ENCODE data around the gene LHX2. TPM values are rescaled to one million over a fixed set of nuclear protein-coding genes. Genes with fewer than 3 reads are reported as not detected.
A peak's percentile ranks its signal among the peaks of the same experiment; 100 is the strongest.

The LHX2 gene
- total RNA-seq, 2 donors from 2014 or later, result 0.38 TPM; not detected in 1

GRCh38 chr9:124021385-124021769 lies 9.8 kb downstream of the LHX2 start:
- ATAC-seq (no peak), DNase-seq (no peak)
- intact Hi-C loops (cut with DNase I), result loop anchor here in 1 of 2 donors (10.0 kb wide), 1 partner anchor 467 kb away; no protein-coding TSS in a partner anchor

GRCh38 chr9:124022201-124023121 lies 10.9 kb downstream of the LHX2 start:
- ATAC-seq, result no peak

GRCh38 chr9:124024107-124024506 lies 12.5 kb downstream of the LHX2 start:
- intact Hi-C loops (cut with DNase I), result loop anchor here in 1 of 2 donors (10.0 kb wide), 1 partner anchor 469 kb away; no protein-coding TSS in a partner anchor
- no peak for ATAC-seq
- DNase-seq, result no peak

More at GRCh38 chr9:124022201-124023121, 10.9 kb downstream of the LHX2 start:
- intact Hi-C loops (cut with DNase I), result loop anchor here in 1 of 2 donors (10.0 kb wide), 1 partner anchor 468 kb away; no protein-coding TSS in a partner anchor
- no peak for DNase-seq

GRCh38 chr9:124029617-124030016 lies 18.0 kb downstream of the LHX2 start:
- intact Hi-C loops (cut with DNase I), result loop anchor here in 1 of 2 donors (10.0 kb wide), 1 partner anchor 475 kb away; no protein-coding TSS in a partner anchor
- no peak for DNase-seq
- no peak for ATAC-seq

GRCh38 chr9:124030969-124031451 lies 19.4 kb downstream of the LHX2 start:
- ATAC-seq (no peak), DNase-seq (no peak)
- intact Hi-C loops (cut with DNase I), result no loop called here

GRCh38 chr9:124032247-124032646 lies 20.7 kb downstream of the LHX2 start:
- ATAC-seq (peak in 1 of 2 donors; percentile 27), DNase-seq (no peak)
- intact Hi-C loops (cut with DNase I), result no loop called here

GRCh38 chr9:124033348-124033747 lies 21.8 kb downstream of the LHX2 start:
- DNase-seq, result no peak
- intact Hi-C loops (cut with DNase I), result no loop called here
- ATAC-seq, result no peak

GRCh38 chr9:124033967-124034366 lies 22.4 kb downstream of the LHX2 start:
- intact Hi-C loops (cut with DNase I), result no loop called here
- DNase-seq (no peak), ATAC-seq (no peak)

- intact Hi-C loops (cut with DNase I), result no loop called here
- ATAC-seq (no peak), DNase-seq (no peak)
These were observed 23.6 kb downstream of the LHX2 start for GRCh38 chr9:124035001-124035650.

GRCh38 chr9:124036578-124036977 lies 25.0 kb downstream of the LHX2 start:
- intact Hi-C loops (cut with DNase I), result no loop called here
- no peak for ATAC-seq
- no peak for DNase-seq

GRCh38 chr9:124037790-124038189 lies 26.2 kb downstream of the LHX2 start:
- no peak for DNase-seq
- intact Hi-C loops (cut with DNase I), result no loop called here
- ATAC-seq, result no peak

- ATAC-seq (no peak), DNase-seq (no peak)
- intact Hi-C loops (cut with DNase I), result no loop called here
These were observed 26.7 kb downstream of the LHX2 start for GRCh38 chr9:124038239-124038638.

GRCh38 chr9:124038790-124039633 lies 27.4 kb downstream of the LHX2 start:
- intact Hi-C loops (cut with DNase I), result no loop called here
- ATAC-seq (no peak), DNase-seq (no peak)

- intact Hi-C loops (cut with DNase I), result loop anchor here (2.0 to 5.0 kb wide), 3 partner anchors 496 to 638 kb away; no protein-coding TSS in a partner anchor
- ATAC-seq (peak in 1 of 2 donors; percentile 7), DNase-seq (no peak)
These were observed 28.8 kb downstream of the LHX2 start for GRCh38 chr9:124040186-124040931.

GRCh38 chr9:124040935-124041816 lies 29.6 kb downstream of the LHX2 start:
- peak; percentile 61 for DNase-seq
- peak; percentile 32 to 64 for ATAC-seq
- intact Hi-C loops (cut with DNase I), result loop anchor here (2.0 to 5.0 kb wide), 3 partner anchors 496 to 638 kb away; no protein-coding TSS in a partner anchor

GRCh38 chr9:124041817-124042116 lies 30.2 kb downstream of the LHX2 start:
- intact Hi-C loops (cut with DNase I), result loop anchor here (2.0 to 5.0 kb wide), 3 partner anchors 497 to 639 kb away; no protein-coding TSS in a partner anchor
- ATAC-seq, result no peak
- no peak for DNase-seq

GRCh38 chr9:124042201-124042721 lies 30.7 kb downstream of the LHX2 start:
- intact Hi-C loops (cut with DNase I), result loop anchor here in 1 of 2 donors (5.0 kb wide), 1 partner anchor 500 kb away; no protein-coding TSS in a partner anchor
- ATAC-seq, result peak in 1 of 2 donors; percentile 27
- no peak for DNase-seq
